Measurements from ENCODE around the gene RFX4.

DNA sequence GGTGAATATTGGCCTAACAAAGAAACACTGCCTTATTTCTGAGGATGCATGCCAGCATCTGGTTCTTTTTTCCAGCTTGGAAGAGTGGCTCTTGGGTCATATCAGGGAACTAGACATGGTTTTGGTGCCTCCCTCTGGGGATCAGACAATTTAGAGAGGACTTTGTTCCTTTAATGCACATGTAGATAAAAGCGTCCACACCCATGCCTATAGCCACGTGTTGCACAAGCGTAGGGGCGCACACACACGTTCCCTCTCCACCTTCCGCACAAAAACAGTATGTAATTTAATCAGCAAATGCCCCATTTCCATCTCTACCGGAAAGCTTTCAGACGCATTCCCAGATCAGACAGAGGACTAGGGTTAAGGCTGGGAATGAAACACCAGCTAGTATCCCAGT is 130.0 kb downstream of the RFX4 start:
- TF ChIP-seq CTCF (IDR thresholded peaks at IDR 0.05; ENCODE audit: borderline replicate concordance, extremely low read depth, low read length, poor library complexity, severe bottlenecking) (no peak), EZH2 (IDR thresholded peaks at IDR 0.05; ENCODE audit: borderline replicate concordance, low read depth, low read length, severe bottlenecking) (no peak)
